Loucy (cell line): ENCODE results near the gene PRKN.

Experiments
- H2AFZ ChIP-seq: fragments of 200-600 bp; sonication (generic); 2 replicates; pipeline ENCODE4 v1.6.0; 2016; ENCODE audit warnings: antibody characterized with exemption, mild to moderate bottlenecking, low read length, moderate library complexity
- H3F3A ChIP-seq: fragments of 200-600 bp; 2 replicates; pipeline ENCODE4 v1.6.0; 2016; ENCODE audit warnings: antibody characterized with exemption, low read depth, mild to moderate bottlenecking
- H3K27me3 ChIP-seq: fragments of 200-600 bp; sonication (generic); 2 replicates; pipeline ENCODE4 v1.6.1; 2014; ENCODE audit warnings: low read length, mild to moderate bottlenecking; ENCODE audit not compliant: insufficient read depth, poor library complexity, severe bottlenecking
- H3K36me3 ChIP-seq: fragments of 200-600 bp; sonication (generic); 2 replicates; pipeline ENCODE4 v1.6.1; 2016; ENCODE audit warnings: low read length; ENCODE audit not compliant: insufficient read depth
- H3K4me1 ChIP-seq: fragments of 200-600 bp; sonication (generic); 2 replicates; pipeline ENCODE4 v1.5.1; 2014; ENCODE audit warnings: low read length, mild to moderate bottlenecking; ENCODE audit not compliant: insufficient read depth, poor library complexity, severe bottlenecking
- H3K4me2 ChIP-seq: fragments of 200-600 bp; sonication (generic); 2 replicates; pipeline ENCODE4 v1.6.0; 2014; ENCODE audit warnings: antibody characterized with exemption, low read length, low read depth, mild to moderate bottlenecking; ENCODE audit not compliant: poor library complexity, severe bottlenecking
- H3K4me3 ChIP-seq: fragments of 200-600 bp; sonication (generic); 2 replicates; pipeline ENCODE4 v1.5.1; 2014; ENCODE audit warnings: low read length, mild to moderate bottlenecking, mixed read lengths; ENCODE audit not compliant: poor library complexity, severe bottlenecking
- H3K79me2 ChIP-seq: fragments of 200-600 bp; sonication (generic); 2 replicates; pipeline ENCODE4 v1.6.1; 2014; ENCODE audit warnings: low read length; ENCODE audit not compliant: insufficient read depth
- H3K9ac ChIP-seq: fragments of 200-600 bp; sonication (generic); 2 replicates; pipeline ENCODE4 v1.6.0; 2014; ENCODE audit warnings: mild to moderate bottlenecking, low read depth, low read length, moderate library complexity; ENCODE audit not compliant: poor library complexity, severe bottlenecking
- H3K9me2 ChIP-seq: fragments of 200-600 bp; sonication (generic); replicated peaks from 2 replicates; pipeline ENCODE4 v1.6.1; 2016; ENCODE audit warnings: low read depth, low read length, mixed read lengths
- H3K9me3 ChIP-seq: fragments of 200-600 bp; sonication (generic); 2 replicates; pipeline ENCODE4 v1.6.1; 2014; ENCODE audit warnings: mild to moderate bottlenecking, antibody characterized with exemption, low read length, low read depth; ENCODE audit not compliant: insufficient read depth
- H4K20me1 ChIP-seq: fragments of 200-600 bp; sonication (generic); 2 replicates; pipeline ENCODE4 v1.6.0; 2014; ENCODE audit warnings: antibody characterized with exemption, low read length, mild to moderate bottlenecking; ENCODE audit not compliant: insufficient read depth, poor library complexity, severe bottlenecking
- EZH2phosphoT487 ChIP-seq: fragments of 200-600 bp; IDR thresholded peaks from 2 replicates; pipeline ENCODE4 v1.6.1; 2018; ENCODE audit warnings: antibody characterized with exemption, mild to moderate bottlenecking, moderate library complexity, borderline replicate concordance
- TF ChIP-seq, protein P1 (sequence below): fragments of 200-600 bp; sonication (generic); conservative IDR thresholded peaks from 2 replicates; pipeline ENCODE4 v1.5.1; 2014; ENCODE audit warnings: mild to moderate bottlenecking, antibody characterized with exemption, low read length

Gene PRKN

DNA sequence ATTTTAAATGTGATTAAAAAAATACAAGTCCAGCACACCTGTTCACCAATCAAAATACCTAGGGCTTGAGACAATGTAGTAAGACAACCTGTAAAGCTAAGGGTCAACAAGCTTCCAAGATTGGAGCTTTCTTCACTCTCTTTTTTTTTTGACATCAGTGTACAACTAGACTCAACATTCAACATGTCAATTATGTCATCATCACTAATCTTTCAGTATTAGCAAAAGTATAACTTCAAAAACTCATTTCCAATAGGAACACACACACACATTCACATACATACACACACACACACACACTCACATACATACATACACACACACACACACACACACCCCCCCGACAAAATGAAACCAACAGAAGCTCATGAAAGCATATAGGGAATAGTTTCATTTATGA is 26.0 kb downstream of the PRKN start:
- H3K9me3 ChIP-seq: no peaks in the 10 kb centered on the region; the same call in 1 of the 2 replicates
- H3K4me3 ChIP-seq: no peak overlapping the region
- H3K36me3 ChIP-seq: no peaks in the 10 kb centered on the region
- no peaks in the 10 kb centered on the region for H3K4me1 ChIP-seq
- H3K79me2 ChIP-seq: no peaks in the 10 kb centered on the region
- no peak overlapping the region for H3K9ac ChIP-seq
- H2AFZ ChIP-seq: no peak overlapping the region
- no peak overlapping the region for H3K4me2 ChIP-seq
- H4K20me1 ChIP-seq: no peaks in the 10 kb centered on the region
- no peak for TF ChIP-seq EZH2phosphoT487
- TF ChIP-seq, protein P1, sequence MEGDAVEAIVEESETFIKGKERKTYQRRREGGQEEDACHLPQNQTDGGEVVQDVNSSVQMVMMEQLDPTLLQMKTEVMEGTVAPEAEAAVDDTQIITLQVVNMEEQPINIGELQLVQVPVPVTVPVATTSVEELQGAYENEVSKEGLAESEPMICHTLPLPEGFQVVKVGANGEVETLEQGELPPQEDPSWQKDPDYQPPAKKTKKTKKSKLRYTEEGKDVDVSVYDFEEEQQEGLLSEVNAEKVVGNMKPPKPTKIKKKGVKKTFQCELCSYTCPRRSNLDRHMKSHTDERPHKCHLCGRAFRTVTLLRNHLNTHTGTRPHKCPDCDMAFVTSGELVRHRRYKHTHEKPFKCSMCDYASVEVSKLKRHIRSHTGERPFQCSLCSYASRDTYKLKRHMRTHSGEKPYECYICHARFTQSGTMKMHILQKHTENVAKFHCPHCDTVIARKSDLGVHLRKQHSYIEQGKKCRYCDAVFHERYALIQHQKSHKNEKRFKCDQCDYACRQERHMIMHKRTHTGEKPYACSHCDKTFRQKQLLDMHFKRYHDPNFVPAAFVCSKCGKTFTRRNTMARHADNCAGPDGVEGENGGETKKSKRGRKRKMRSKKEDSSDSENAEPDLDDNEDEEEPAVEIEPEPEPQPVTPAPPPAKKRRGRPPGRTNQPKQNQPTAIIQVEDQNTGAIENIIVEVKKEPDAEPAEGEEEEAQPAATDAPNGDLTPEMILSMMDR: no peak
- H3F3A ChIP-seq: no peaks in the 10 kb centered on the region
- H3K27me3 ChIP-seq: no peaks in the 10 kb centered on the region
- H3K9me2 ChIP-seq: no peaks in the 10 kb centered on the region

DNA sequence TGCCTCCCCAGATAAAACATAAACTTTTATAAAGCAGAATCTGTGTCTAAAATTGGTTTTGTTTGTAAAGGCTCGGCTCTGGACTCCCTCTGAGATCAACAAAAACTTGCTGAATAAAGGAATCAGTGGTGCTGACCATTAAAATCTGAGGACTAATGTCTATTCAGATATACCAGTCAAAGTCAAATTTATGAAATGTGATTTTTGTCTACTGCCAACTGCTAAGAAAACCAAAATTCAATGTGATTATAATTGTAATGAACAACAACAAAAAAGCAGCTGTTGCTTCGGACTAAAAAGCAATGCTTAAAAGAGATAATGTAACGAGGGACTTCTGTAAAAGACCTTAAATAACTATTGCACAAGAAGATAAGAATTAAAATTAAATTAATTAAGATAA is 26.6 kb downstream of the PRKN start:
- Histone ChIP-seq H4K20me1 (no peaks in the 10 kb centered on the region), H3K9me3 (no peaks in the 10 kb centered on the region; the same call in 1 of the 2 replicates), H3F3A (no peaks in the 10 kb centered on the region), H3K36me3 (no peaks in the 10 kb centered on the region), H3K4me3 (no peak overlapping the region), H3K4me2 (no peak overlapping the region), H3K4me1 (no peaks in the 10 kb centered on the region), H2AFZ (no peak overlapping the region), H3K27me3 (no peaks in the 10 kb centered on the region), H3K79me2 (no peaks in the 10 kb centered on the region), H3K9ac (no peak overlapping the region), H3K9me2 (no peaks in the 10 kb centered on the region)
- no peak for TF ChIP-seq EZH2phosphoT487
- TF ChIP-seq, protein P1: no peak

DNA sequence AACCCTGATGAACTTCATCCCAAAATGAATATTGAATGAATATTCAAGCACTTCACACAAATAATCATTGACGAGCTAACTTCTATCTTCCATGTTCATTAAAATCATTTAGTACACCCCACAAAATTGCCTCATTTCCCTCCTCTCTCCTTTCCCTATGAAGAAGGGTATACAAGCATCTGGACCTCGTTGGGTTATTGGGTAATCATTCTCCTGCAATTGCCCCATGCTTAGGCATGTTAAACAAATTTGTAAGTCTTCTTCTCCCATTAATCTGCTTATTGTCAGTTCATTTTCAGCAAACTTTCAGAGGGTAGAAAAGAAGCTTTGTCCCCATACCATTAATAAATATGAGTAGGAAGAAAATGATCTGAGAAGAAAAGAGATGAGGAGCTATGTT is 27.6 kb downstream of the PRKN start:
- no peaks in the 10 kb centered on the region for H3K79me2 ChIP-seq
- no peaks in the 10 kb centered on the region for H3K27me3 ChIP-seq
- no peak for TF ChIP-seq EZH2phosphoT487
- TF ChIP-seq, protein P1: no peak

More for the DNA sequence above, 27.6 kb downstream of the PRKN start:
- H3K4me1 ChIP-seq: no peaks in the 10 kb centered on the region
- H3K9me2 ChIP-seq: no peaks in the 10 kb centered on the region
- no peak overlapping the region for H3K4me3 ChIP-seq
- no peak overlapping the region for H2AFZ ChIP-seq
- no peaks in the 10 kb centered on the region; the same call in 1 of the 2 replicates for H3K9me3 ChIP-seq
- H3K4me2 ChIP-seq: no peak overlapping the region
- no peaks in the 10 kb centered on the region for H4K20me1 ChIP-seq
- no peak overlapping the region for H3K9ac ChIP-seq
- no peaks in the 10 kb centered on the region for H3F3A ChIP-seq
- no peaks in the 10 kb centered on the region for H3K36me3 ChIP-seq
